Activated CD8-positive, alpha-beta memory T cell treated with anti-CD3 and anti-CD28 coated beads for 36 hours (primary cell): ENCODE measurements around the gene PHF20. TPM values are rescaled to one million over a fixed set of nuclear protein-coding genes. Genes with fewer than 3 reads are reported as not detected.
"Not testable (repeated sequence)": the region's sequence is repeated elsewhere in the genome, so short reads cannot be mapped to it uniquely, and the experiment has no call there.

Experiments used
- CTCF ChIA-PET: fragments of 350-600 bp; sonication (Branson Sonifier 250); formaldehyde crosslinking; loops from one replicate; lab custom pipeline; 2021; ENCODE audit warnings: antibody characterized with exemption; lab: Charles Lee
- POLR2A ChIA-PET: fragments of 350-600 bp; sonication (Branson Sonifier 250); formaldehyde crosslinking; loops from one replicate; lab custom pipeline; 2021; ENCODE audit warnings: antibody characterized with exemption; lab: Charles Lee
- total RNA-seq, 2 experiments: library from RNA; stranded (reverse); gene quantifications; one replicate each; pipeline ENCODE4 v1.2.3, GENCODE V29; 2021

PHF20 gene
- total RNA-seq, 2 experiments from 2014 or later: 55.9 to 57.3 TPM

DNA sequence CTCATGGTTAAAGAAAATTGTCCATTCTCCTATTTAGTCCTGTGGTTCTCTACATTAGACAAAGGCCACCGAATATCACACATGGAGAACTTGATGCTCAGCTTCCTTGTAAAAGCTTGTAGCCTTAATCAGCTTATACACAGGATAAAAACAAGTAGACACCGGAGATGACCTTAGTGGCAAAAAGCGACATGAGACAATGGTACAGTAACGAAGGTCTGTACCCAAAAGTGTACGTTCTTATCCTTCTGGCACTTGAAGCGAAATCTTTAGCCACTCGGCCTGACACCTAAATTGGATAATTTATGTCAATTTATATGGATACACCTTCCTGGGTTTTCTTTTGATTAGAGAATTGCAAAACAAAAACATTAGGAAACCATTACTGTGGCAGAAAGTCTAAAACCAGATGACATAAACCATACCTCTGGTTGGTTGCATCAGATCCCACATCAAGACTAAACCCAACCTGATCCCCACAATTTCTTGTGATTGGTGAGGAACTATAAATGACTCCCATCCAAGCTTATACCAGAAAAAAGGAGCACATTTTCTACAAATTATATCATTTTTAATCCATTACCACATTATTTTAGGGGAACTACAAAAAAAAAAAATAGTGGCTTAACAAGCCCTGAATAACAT is 35.9 kb upstream of the PHF20 start:
- CTCF ChIA-PET: no interaction called here
- POLR2A ChIA-PET: interaction anchor here (0.6 to 1.7 kb wide), 5 partner anchors 9 to 117 kb away, joined by 3 to 5 read pairs (median 4); no protein-coding TSS in a partner anchor

DNA sequence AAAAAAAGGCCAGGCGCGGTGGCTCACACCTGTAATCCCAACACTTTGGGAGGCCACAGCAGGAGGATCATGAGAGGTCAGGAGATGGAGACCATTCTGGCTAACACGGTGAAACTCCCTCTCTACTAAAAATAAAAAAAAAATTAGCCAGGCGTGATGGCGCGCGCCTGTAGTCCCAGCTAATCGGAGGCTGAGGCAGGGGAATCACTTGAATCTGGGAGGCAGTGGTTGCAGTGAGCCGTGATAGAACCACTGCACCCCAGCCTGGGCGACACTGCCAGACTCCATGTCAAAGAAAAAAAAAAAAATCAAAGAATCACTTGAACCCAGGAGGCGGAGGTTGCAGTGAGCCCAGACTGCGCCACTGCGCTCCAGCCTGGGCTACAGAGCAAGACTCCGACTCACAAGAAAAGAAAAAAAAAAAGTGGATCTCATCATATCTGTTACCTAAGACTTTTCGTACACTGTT is 33.9 kb upstream of the PHF20 start:
- CTCF ChIA-PET: interaction anchor here (1.0 kb wide), 1 partner anchor 31 kb away, joined by 3 read pairs; no protein-coding TSS in a partner anchor
- POLR2A ChIA-PET: interaction anchor here (0.7 kb wide), 1 partner anchor 12 kb away, joined by 4 read pairs; no protein-coding TSS in a partner anchor

DNA sequence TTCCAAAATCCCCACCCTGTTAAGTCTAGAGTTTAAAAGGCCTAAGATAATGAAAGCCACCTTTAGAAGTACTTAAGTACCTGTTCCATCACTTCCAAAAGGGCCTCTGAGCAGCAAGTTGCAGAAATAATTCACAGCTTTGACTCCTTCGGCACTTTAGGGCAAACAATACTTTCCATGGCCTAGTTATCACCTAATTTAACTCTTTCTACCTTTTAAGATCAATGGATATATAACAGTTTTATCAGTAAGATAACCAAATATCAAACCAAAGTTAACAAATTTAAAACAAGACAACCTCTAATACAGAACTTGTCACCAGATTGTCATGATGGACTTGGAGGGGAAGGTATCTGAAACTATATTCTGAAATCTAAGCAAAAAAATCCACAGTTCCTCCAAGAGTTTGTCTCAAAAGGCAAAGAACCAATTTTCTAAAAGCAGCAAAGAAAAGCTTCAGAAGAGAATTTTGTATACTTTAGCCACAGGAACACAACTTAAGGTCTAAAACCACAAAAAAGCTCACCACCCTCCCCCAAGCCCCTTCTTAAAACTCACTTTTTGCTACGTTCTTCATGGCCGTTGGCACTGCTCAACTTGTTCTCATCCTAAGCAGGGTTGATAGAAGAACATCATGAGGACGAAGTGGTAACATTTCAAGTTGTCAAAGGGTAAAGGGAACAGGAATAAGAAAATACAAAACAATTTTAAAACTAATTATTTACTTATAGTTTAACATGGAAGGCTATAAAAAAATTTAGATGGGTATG is 33.2 kb upstream of the PHF20 start:
- CTCF ChIA-PET: interaction anchor here (1.0 to 1.9 kb wide), 2 partner anchors 30 to 34 kb away, joined by 3 to 4 read pairs; no protein-coding TSS in a partner anchor
- POLR2A ChIA-PET: interaction anchor here (1.0 to 6.9 kb wide), 3 partner anchors 10 to 216 kb away, joined by 3 to 119 read pairs (median 5); partner anchors contain the start of genes PHF20 and SCAND1

DNA sequence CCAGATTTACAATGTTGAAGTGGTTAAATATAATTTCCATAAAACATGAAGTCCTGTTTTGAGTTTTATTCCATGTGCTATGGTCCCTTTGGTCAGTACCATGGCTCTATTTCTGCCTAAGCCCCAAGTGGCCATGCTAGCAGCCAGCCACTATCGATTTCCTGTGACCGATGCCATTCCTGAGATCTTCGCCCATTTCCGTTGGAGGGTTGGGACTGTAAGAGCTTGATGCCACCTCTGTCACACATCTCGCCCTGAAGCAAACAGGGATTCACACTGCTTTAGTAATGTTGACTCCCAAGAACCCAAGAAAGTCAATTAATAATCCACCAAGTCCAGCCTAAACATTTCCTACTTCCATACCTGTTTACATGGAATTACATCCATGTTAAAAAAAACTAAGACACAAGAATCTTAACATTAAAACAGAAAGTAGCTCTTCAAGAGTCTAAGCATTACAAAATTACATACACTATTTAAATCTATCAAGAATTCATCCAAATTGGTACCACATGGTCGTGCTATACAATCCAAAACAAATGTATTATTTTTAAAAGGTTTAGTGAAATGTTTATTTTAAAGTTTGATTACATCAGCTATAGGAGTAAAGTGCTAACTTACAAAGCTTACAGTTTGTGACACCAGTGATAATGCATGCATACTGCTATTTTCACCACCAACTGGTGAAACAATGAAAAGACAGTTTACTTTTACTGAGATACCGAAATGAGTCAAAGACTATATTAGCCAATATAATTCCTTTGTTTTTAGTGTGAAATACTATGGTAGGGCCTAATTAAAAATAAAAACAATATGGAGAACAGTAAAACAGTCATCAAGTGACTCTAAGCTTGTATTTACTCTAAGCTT is 32.3 kb upstream of the PHF20 start:
- POLR2A ChIA-PET: interaction anchor here (1.0 to 6.9 kb wide), 5 partner anchors 11 to 215 kb away, joined by 3 to 119 read pairs (median 5); partner anchors contain the start of genes NFS1, PHF20, ROMO1 and SCAND1
- CTCF ChIA-PET: interaction anchor here (1.4 to 1.9 kb wide), 2 partner anchors 20 to 33 kb away, joined by 4 read pairs; no protein-coding TSS in a partner anchor

DNA sequence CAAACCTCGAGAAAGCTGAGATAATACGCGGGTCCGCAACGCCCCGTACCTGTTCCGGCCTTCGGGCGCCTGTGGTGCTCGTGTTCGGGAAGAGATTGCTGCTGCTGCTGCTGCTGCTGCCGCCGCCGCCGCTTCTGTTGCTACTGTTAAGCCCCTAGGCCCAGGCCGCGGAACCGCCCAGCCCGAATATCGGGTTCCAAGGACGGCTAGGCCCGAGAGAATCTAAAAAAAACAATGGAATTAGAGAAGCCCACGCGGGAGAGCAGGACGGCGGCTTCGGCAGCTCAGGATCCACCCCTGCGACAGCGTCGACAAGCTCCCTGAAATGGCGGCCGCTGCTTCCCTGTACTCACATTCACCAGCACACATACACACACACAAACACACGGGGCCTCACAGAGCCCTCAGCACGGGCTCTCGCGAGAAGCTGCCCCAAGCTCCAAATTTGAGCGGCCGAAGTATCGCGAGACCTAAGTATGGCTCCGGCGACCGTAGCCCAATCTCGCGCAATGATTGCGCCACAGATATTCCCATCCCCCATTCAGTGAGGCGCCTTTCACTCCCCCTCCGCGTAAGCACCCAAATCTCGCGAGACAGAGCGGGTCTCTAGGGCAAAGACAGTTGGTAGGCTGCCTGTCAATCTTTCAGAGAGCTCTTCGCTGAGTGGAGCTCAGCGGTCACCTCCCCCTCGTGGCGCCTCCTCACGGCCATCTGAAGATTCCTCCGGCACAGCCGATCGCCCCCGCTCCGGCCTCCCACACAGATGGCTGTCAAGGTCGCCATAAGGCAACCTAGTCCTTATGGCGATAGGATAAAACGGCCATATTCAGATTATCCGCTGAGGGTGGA is 29.7 kb upstream of the PHF20 start, which contains the start of gene RBM39:
RBM39 (minus strand) TSS at position 369 of the 849 bp plus-strand sequence. CDS start 1,386 bp downstream, outside the sequence.
- POLR2A ChIA-PET: interaction anchor here (0.7 to 6.9 kb wide), 14 partner anchors 14 to 287 kb away, joined by 3 to 119 read pairs (median 4); partner anchors contain the start of genes CEP250, CPNE1, NFS1 and PHF20
- CTCF ChIA-PET: interaction anchor here (0.6 to 2.8 kb wide), 7 partner anchors 10 to 124 kb away, joined by 3 to 18 read pairs (median 3); partner anchors contain the start of genes PHF20 and ROMO1

DNA sequence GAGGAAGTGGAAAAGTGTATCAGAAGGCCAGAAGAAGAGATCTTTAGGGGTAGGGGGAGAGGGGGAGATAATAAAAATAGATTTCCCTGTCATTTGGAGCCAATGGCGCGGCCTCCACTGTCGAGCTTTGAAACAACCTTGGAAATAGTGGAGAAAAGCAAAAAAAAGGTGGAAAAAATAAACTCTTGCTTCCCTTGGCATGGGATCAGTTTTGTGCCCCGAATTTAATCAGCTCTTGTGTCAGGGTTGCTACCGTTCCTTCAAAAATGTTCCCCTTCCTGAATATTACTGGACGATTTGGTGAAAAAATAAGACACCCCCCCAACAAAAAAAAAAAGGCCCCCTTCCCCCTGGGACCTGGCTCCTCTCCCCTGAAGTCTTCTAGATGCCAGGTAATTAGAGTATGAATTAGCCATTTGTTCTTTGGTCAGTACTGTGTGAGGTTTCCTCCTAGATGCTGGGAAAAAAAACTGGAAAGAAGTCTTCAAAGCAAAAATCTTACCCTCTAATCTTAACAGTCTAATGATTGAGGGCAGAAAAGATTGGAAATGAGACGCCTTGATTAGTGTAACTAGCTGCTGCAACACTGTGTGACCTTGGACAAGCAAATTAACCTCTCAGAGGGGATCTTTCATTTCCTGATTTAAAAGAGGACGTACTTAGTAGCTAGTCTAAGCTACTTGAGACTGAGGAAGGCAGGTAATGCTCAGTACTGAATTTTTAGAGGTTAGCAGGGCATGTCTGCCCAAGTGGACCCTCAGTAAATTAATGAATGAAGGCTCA is 28.9 kb upstream of the PHF20 start:
- POLR2A ChIA-PET: interaction anchor here (0.7 to 6.9 kb wide), 13 partner anchors 15 to 288 kb away, joined by 3 to 119 read pairs (median 5); partner anchors contain the start of genes CEP250, CPNE1, NFS1 and PHF20
- CTCF ChIA-PET: interaction anchor here (0.9 to 2.8 kb wide), 8 partner anchors 11 to 211 kb away, joined by 3 to 18 read pairs (median 4); partner anchors contain the start of genes PHF20, ROMO1 and SCAND1

DNA sequence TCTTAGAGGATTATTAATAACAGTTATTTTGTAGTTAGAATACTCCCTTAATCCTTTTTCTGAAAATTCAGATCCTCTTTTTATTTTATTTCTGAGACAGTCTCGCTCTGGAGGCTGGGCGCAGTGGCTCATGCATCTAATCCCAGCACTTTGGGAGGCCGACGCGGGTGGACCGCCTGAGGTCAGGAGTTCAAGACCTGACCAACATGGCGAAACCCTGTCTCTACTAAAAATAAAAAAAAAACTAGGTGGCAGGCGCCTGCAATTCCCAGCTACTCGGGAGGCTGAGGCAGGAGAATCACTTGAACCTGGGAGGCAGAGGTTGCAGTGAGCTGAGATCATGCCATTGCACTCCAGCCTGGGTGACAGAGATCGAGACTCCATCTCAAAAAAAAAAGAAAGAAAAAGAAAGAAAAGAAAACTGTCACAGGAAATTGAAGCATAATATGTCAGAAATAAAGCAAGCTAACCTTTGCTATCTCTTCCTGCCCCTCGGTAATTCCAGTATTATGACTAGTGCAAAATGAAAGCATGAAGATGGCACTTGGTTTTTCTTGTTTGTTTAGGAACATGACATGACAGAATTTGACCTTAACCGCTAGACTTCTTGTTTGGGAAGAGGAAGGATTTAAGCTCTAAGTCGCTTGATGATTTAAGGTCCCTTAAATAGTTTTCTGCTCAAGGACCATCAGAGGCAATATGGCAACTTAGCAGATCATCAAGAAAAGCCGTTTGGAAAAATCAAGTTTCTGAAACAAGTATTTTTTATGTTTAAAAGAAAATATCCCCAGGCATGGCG is 27.9 kb upstream of the PHF20 start:
- ChIA-PET CTCF (interaction anchor here (1.1 to 2.8 kb wide), 4 partner anchors 25 to 210 kb away, joined by 3 to 18 read pairs (median 6); partner anchors contain the start of genes PHF20 and SCAND1), POLR2A (interaction anchor here (0.6 to 6.9 kb wide), 11 partner anchors 9 to 1944 kb away, joined by 3 to 119 read pairs (median 4); partner anchors contain the start of genes CPNE1, PHF20, RBM12 and SCAND1)

DNA sequence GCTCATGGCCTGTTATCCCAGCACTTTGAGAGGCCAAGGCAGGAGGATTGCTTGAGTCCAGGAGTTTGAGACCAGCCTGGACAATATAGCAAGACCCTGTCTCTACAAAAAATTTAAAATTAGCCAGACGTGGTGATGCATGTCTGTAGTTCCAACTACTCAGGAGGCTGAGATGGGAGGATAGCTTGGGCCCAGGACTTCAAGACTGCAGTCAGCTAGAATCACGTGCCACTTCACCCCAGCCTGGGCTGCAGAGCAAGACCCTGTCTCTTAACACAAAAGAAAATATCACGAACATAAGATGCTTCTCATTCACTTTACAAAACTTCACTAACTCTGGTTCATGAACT is 27.3 kb upstream of the PHF20 start:
- ChIA-PET CTCF (interaction anchor here (1.5 to 2.8 kb wide), 3 partner anchors 24 to 210 kb away, joined by 4 to 18 read pairs (median 7); partner anchors contain the start of genes PHF20 and SCAND1), POLR2A (interaction anchor here (0.6 to 6.9 kb wide), 7 partner anchors 10 to 209 kb away, joined by 3 to 119 read pairs (median 29); partner anchors contain the start of genes CPNE1, PHF20, RBM12 and SCAND1)

DNA sequence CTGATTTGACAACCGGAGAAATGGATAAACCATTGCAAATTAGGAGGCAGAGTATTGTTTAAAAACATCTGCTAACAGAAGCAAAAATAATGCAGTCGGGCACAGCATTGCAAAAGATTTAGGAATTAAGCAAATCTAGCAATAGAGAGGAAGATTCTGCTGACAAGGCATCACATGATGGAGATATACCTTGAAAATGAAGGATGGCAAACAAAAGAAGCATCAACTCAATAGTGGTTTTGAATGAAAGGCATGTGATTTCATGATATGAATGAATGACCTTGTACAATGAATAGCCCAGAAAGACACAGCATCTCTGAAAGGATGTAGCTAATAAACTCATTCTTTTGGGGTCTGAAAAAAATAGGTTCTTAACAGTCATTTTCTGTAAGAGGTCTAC is 21.2 kb upstream of the PHF20 start:
- POLR2A ChIA-PET: interaction anchor here (0.5 kb wide), 1 partner anchor 17 kb away, joined by 9 read pairs; no protein-coding TSS in a partner anchor
- CTCF ChIA-PET: no interaction called here

DNA sequence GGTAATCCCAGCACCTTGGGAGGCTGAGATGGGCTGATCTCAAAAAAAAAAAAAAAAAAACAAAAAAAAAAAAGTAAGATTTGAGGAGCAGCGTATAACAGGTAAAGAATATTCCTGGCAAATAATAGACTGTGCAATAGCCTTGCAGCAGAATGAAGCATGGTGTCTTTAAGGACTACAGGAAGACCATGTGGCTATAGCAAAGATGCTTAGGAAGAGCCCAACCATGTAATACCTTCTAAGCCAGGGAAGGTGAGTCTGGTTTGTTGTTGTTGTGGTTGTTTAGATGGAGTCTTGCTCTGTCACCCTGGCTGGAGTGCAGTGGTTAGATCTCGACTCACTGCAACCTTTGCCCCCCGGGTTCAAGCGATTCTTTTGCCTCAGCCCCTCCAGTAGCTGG is 15.4 kb upstream of the PHF20 start:
- POLR2A ChIA-PET: no interaction called here
- CTCF ChIA-PET: no interaction called here

DNA sequence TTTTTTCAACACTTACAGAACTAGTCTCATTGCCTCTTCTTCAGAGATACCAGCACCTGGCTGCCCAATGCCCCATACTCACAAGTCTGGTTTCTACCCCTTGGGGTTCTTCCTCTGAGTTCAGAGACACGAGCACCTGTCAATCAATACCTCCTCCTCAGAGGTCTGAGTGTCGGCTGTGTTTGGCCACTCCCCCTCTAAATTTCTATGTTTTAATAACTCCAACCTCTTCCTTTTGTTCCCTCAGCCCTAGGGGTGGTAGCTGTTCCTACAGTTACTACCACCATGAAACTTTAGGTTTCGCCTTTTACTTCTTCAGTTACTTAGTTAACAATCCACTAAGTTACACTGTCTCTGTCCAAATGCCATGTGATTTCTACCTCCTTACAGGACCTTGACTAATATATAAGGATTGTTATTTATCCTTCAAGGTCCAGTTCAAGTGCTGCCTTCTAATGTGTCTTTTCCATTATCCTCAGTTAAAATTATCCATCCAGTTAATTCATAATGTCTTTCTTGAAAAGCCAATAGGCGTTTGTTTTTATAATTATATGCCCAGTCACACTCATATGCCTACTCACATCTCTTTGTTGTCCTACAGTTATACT is 14.6 kb upstream of the PHF20 start:
- POLR2A ChIA-PET: no interaction called here
- CTCF ChIA-PET: no interaction called here

DNA sequence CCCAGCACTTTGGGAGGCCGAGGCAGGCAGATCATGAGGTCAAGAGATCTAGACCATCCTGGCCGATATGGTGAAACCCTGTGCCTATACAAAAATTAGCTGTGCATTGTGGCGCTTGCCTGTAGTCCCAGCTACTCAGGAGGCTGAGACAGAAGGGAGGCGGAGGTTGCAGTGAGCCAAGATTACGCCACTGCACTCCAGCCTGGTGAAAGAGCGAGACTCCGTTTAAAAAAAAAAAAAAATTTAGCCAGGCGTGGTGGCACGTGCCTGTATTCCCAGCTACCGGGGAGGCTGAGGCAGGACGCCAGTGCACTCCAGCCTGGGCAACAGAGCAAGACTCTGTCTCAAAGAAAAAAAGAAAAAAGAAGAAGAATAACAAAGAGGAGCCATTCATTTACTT is 10.3 kb upstream of the PHF20 start:
- CTCF ChIA-PET: interaction anchor here (0.7 kb wide), 1 partner anchor 14 kb away, joined by 3 read pairs; no protein-coding TSS in a partner anchor
- POLR2A ChIA-PET: not testable (repeated sequence)

DNA sequence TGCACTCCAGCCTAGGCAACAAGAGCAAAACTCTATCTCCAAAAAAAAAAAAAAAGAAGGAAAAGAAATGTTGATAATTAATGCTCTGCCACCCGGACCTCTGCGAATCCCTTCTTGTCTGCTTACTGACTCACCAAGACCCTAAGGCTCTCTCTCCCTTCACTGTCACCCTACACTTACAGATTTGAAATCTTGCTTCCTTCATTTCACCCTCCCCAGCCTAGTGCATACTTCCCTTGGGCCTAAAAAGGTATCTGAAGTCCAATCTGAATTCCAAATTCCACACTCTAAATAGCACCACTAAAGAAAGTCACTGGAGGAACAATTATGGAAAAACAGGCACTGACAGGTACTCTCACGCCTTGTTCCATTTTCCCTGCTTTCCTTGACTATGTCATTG is 9.4 kb upstream of the PHF20 start:
- ChIA-PET CTCF (no interaction called here), POLR2A (no interaction called here)

DNA sequence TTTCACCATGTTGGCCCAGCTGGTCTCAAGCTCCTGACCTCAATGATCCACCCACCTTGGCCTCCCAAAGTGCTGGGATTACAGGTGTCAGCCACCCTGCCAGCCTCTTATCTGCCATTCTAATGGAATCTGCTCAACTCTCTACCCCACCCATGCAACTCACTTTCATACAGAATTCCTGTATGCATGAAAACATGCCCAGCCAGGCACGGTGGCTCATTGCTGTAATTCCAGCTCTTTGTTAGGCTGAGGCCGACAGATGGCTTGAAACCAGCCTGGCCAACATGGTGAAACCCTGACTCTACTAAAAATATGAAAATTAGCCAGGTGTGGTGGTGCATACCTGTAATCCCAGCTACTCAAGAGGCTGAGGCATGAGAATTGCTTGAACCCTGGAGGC is 6.9 kb upstream of the PHF20 start:
- CTCF ChIA-PET, POLR2A ChIA-PET: not testable (repeated sequence)

DNA sequence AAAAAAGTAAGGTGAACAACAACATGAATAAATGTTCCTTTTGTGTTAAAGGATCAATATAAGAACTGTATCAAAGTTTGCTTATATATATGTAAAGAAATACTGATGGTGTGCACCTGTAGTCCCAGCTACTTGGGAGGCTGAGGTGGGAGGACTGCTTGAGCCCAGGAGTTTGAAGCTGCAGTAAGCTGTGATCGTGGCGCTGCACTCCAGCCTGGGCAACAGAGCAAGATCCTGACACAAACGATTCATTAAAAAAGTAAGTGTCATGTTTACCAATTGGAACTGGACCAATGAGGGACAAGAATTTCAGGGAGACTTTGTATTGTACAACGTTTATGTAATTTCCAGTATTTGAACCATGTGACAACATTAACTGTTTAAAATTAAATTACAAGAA is 5.0 kb upstream of the PHF20 start:
- ChIA-PET CTCF (no interaction called here), POLR2A (interaction anchor here (7.0 kb wide), 1 partner anchor 25 kb away, joined by 119 read pairs; the partner anchor contains the start of gene RBM39)
